Mesenchymal stem cell (in vitro differentiated cells and primary cell): Measurements from ENCODE around the gene RREB1.

ENCODE experiments used
- DNase-seq: peaks from one replicate; pipeline ENCODE4 v3.0.0-alpha.2; 2013
- H2AFZ ChIP-seq: one replicate; pipeline ENCODE4 v1.6.1; 2013; ENCODE audit warnings: low read depth, mild to moderate bottlenecking, control low read depth, inconsistent platforms, low read length, moderate library complexity
- H2AK5ac ChIP-seq: 2 replicates; pipeline ENCODE4 v1.6.1; 2013; ENCODE audit warnings: low read length, moderate library complexity, mild to moderate bottlenecking, inconsistent platforms; ENCODE audit not compliant: severe bottlenecking
- H2BK120ac ChIP-seq: one replicate; pipeline ENCODE4 v1.6.1; 2013; ENCODE audit warnings: low read depth, mild to moderate bottlenecking, inconsistent platforms, low read length, moderate library complexity
- H2BK12ac ChIP-seq, 2 experiments: one replicate each; pipeline ENCODE4 v1.6.1; 2013; ENCODE audit warnings: inconsistent platforms in 2 of 2, low read length in 2 of 2, mild to moderate bottlenecking in 2 of 2, moderate library complexity in 2 of 2, control low read depth in 1 of 2
- H2BK15ac ChIP-seq: one replicate; pipeline ENCODE4 v1.6.1; 2013; ENCODE audit warnings: mild to moderate bottlenecking, low read depth, inconsistent platforms; ENCODE audit not compliant: poor library complexity, severe bottlenecking
- H2BK5ac ChIP-seq: 2 replicates; pipeline ENCODE4 v1.6.1; 2013; ENCODE audit warnings: low read depth, mild to moderate bottlenecking, low read length, control low read depth, inconsistent platforms; ENCODE audit not compliant: poor library complexity, severe bottlenecking
- H3K14ac ChIP-seq, 2 experiments: one replicate each; pipeline ENCODE4 v1.6.1; 2013; ENCODE audit warnings: inconsistent platforms in 2 of 2, low read length in 2 of 2, control low read depth in 1 of 2, mild to moderate bottlenecking in 1 of 2, moderate library complexity in 1 of 2
- H3K18ac ChIP-seq, 2 experiments: one replicate each; pipeline ENCODE4 v1.6.1; 2013; ENCODE audit warnings: inconsistent platforms in 2 of 2, low read length in 2 of 2, control low read depth in 1 of 2, low read depth in 1 of 2, mild to moderate bottlenecking in 1 of 2
- H3K23ac ChIP-seq, 2 experiments: one replicate each; pipeline ENCODE4 v1.6.1; 2013; ENCODE audit warnings: inconsistent platforms in 2 of 2, low read length in 2 of 2, mild to moderate bottlenecking in 2 of 2, moderate library complexity in 2 of 2, control low read depth in 1 of 2
- H3K27ac ChIP-seq: 2 replicates; pipeline ENCODE4 v1.5.1; 2013; ENCODE audit warnings: mild to moderate bottlenecking, moderate library complexity, low read length, control low read depth, inconsistent platforms; ENCODE audit not compliant: poor library complexity, severe bottlenecking
- H3K27me3 ChIP-seq, 2 experiments: 2 replicates each; pipeline versions ENCODE4 v1.6.1 to v1.7.0; 2013; ENCODE audit warnings: low read length in 2 of 2, mild to moderate bottlenecking in 2 of 2, moderate library complexity in 2 of 2, control low read depth in 1 of 2, inconsistent platforms in 1 of 2; ENCODE audit not compliant: control insufficient read depth in 1 of 2, insufficient read depth in 1 of 2
- H3K36me3 ChIP-seq, 2 experiments: 2 replicates each; pipeline versions ENCODE4 v1.6.1 to v1.7.0; 2013; ENCODE audit warnings: low read length in 2 of 2, control low read depth in 1 of 2, inconsistent platforms in 1 of 2, low read depth in 1 of 2, mild to moderate bottlenecking in 1 of 2; ENCODE audit not compliant: insufficient read depth in 2 of 2, control insufficient read depth in 1 of 2
- H3K4ac ChIP-seq, 2 experiments: one replicate each; pipeline ENCODE4 v1.6.1; 2013; ENCODE audit warnings: inconsistent platforms in 2 of 2, low read length in 2 of 2, mild to moderate bottlenecking in 2 of 2, moderate library complexity in 2 of 2, control low read depth in 1 of 2, low read depth in 1 of 2
- H3K4me1 ChIP-seq: 2 replicates; pipeline ENCODE4 v1.6.1; 2013; ENCODE audit warnings: low read depth, low read length, control low read depth; ENCODE audit not compliant: control insufficient read depth, insufficient read depth
- H3K4me2 ChIP-seq: 2 replicates; pipeline ENCODE4 v1.6.1; 2013; ENCODE audit warnings: low read length, mild to moderate bottlenecking, inconsistent platforms; ENCODE audit not compliant: poor library complexity, severe bottlenecking
- H3K4me3 ChIP-seq, 2 experiments: 2 replicates each; pipeline versions ENCODE4 v1.5.1 to v1.7.0; 2013; ENCODE audit warnings: low read length in 2 of 2, mild to moderate bottlenecking in 2 of 2, control low read depth in 1 of 2, low read depth in 1 of 2; ENCODE audit not compliant: insufficient read depth in 1 of 2
- H3K79me1 ChIP-seq: replicated peaks from 2 replicates; pipeline ENCODE4 v1.6.1; 2013; ENCODE audit warnings: mild to moderate bottlenecking, control low read depth, low read length, inconsistent platforms; ENCODE audit not compliant: poor library complexity, severe bottlenecking
- H3K9ac ChIP-seq: 2 replicates; pipeline ENCODE4 v1.7.0; 2013; ENCODE audit warnings: mild to moderate bottlenecking, low read length, moderate library complexity
- H3K9me3 ChIP-seq: 2 replicates; pipeline ENCODE4 v1.7.0; 2013; ENCODE audit warnings: mild to moderate bottlenecking, low read length; ENCODE audit not compliant: control insufficient read depth
- H4K8ac ChIP-seq: one replicate; pipeline ENCODE4 v1.6.1; 2013; ENCODE audit warnings: inconsistent platforms, mild to moderate bottlenecking, low read length, moderate library complexity
- H4K91ac ChIP-seq: one replicate; pipeline ENCODE4 v1.6.1; 2013; ENCODE audit warnings: mild to moderate bottlenecking, low read length, inconsistent platforms
- WGBS: methylation state at CpG from one replicate; pipeline ENCODE4 v1.1.7; 2013; ENCODE audit warnings: mixed read lengths; 5-methylcytosine and 5-hydroxymethylcytosine counted together

Gene RREB1

DNA sequence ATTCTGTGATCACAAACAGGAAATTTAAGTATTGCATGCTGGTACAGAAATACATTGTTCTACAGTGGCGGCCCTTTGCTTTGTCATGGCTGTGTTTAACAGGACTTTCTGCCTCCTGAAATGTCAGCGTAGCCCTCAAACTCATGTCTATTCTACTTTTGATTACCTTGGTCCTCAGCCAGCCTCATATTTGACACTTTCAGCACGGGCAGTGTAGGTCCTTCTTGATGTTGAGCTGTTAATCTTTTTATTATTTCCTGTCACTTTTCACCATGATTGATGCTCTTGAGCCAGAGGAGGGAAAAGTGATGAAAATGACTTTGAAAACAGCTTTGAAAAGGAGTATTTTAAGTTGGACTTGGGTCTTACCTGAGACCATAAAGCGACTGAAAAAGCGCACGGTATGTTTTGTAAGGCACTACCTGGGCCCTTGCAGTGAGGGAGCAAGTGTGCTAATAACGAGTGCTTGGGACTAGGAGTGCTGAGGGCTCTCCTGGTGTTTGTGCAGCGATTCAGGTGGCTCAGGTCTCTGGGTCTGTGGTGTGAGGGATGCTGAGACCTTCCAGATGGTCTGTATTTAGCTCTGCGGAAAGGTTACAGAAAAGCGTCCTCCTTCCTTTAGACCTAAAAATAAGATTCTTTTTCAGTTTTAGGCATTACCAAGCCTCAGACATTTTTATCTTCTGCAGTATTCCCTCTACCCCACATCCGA lies 45.2 kb upstream of the RREB1 start:
- Histone ChIP-seq H2BK120ac (no peak overlapping the region), H4K8ac (no peak overlapping the region), H2BK5ac (no peak overlapping the region), H4K91ac (no peak overlapping the region), H3K27me3 (no peaks in the 10 kb centered on the region), H3K18ac (no peak overlapping the region), H3K36me3 (no peaks in the 10 kb centered on the region), H3K79me1 (no peaks in the 10 kb centered on the region), H2AK5ac (no peak overlapping the region), H2BK15ac (no peak overlapping the region), H3K9ac (no peak overlapping the region), H3K4ac (no peak overlapping the region), H3K27ac (no peak overlapping the region), H3K4me2 (no peak overlapping the region), H2BK12ac (no peak overlapping the region), H3K14ac (no peak overlapping the region), H3K4me1 (peaks cover 3% of the 10 kb centered on the region), H2AFZ (no peak overlapping the region), H3K23ac (no peak overlapping the region), H3K9me3 (no peaks in the 10 kb centered on the region), H3K4me3 (no peak overlapping the region)
- no peak for DNase-seq
- 90% methylated on average over 10 of the region's 11 CpGs for WGBS

DNA sequence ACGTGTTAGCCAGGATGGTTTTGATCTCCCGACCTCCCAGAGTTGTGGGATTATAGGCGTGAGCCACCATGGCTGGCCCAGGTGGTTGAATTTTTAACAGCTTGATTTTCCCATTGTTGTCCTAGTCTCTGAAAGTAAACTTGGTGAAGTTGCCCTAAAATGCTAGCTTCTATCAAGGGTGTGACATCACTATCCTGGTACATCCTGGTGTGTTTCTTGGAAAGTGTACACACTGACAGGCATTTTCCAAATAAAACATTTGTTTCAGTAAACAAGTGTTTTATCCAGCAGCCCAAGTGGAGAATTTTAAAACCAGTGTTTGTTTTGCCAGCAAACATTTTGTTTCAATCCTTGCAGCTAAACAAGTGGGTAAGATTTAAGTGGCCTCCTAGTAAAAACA lies 40.5 kb upstream of the RREB1 start:
- no peak overlapping the region for H3K4me2 ChIP-seq
- no peaks in the 10 kb centered on the region for H3K27me3 ChIP-seq
- no peak overlapping the region for H2AFZ ChIP-seq
- H2AK5ac ChIP-seq: no peak overlapping the region
- no peak overlapping the region for H4K91ac ChIP-seq
- no peak overlapping the region for H3K18ac ChIP-seq
- no peaks in the 10 kb centered on the region for H3K79me1 ChIP-seq
- no peaks in the 10 kb centered on the region for H3K9me3 ChIP-seq
- H2BK120ac ChIP-seq: no peak overlapping the region
- WGBS: 71% methylated on average over 3 of the region's 3 CpGs
- H3K23ac ChIP-seq: no peak overlapping the region
- no peak overlapping the region for H2BK15ac ChIP-seq
- no peak overlapping the region for H2BK12ac ChIP-seq
- H3K4me3 ChIP-seq: no peak overlapping the region
- H3K9ac ChIP-seq: no peak overlapping the region
- H3K27ac ChIP-seq: no peak overlapping the region
- no peak overlapping the region for H2BK5ac ChIP-seq
- no peak overlapping the region for H3K4ac ChIP-seq
- no peaks in the 10 kb centered on the region for H3K36me3 ChIP-seq
- DNase-seq: peak; percentile 34
- H3K14ac ChIP-seq: no peak overlapping the region
- H4K8ac ChIP-seq: no peak overlapping the region
- no peaks in the 10 kb centered on the region for H3K4me1 ChIP-seq

DNA sequence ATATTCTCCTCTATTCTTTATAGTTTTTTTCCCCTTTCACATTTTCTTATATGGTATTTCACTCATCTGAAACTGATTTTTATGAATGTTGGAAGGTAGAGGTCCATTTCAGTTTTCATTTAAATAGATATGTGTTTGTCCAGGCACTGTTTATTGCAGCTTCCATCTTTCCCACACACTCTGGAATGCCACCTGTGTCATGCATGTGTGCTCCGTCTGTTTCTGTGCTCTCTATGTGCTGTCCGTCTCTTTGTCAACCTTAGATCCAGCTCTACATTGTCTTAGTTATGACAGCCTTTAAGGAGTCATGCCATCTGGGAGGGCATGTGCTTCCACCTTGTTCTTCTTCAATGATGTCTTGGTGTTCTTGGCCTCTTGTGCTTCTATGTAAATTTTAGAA lies 36.4 kb upstream of the RREB1 start:
- Histone ChIP-seq H4K91ac (no peak overlapping the region), H3K14ac (no peak overlapping the region), H2BK15ac (no peak overlapping the region), H3K9me3 (no peaks in the 10 kb centered on the region), H3K9ac (no peak overlapping the region), H3K27me3 (no peaks in the 10 kb centered on the region), H3K18ac (no peak overlapping the region), H3K4ac (no peak overlapping the region), H2AK5ac (no peak overlapping the region), H3K4me1 (no peaks in the 10 kb centered on the region), H2BK5ac (no peak overlapping the region), H3K4me3 (no peak overlapping the region), H2BK12ac (no peak overlapping the region), H3K27ac (no peak overlapping the region), H3K23ac (no peak overlapping the region), H3K4me2 (no peak overlapping the region), H2AFZ (no peak overlapping the region), H2BK120ac (no peak overlapping the region), H4K8ac (no peak overlapping the region), H3K79me1 (no peaks in the 10 kb centered on the region), H3K36me3 (no peaks in the 10 kb centered on the region)
- DNase-seq: no peak
- 90% methylated on average over 2 of the region's 2 CpGs for WGBS

DNA sequence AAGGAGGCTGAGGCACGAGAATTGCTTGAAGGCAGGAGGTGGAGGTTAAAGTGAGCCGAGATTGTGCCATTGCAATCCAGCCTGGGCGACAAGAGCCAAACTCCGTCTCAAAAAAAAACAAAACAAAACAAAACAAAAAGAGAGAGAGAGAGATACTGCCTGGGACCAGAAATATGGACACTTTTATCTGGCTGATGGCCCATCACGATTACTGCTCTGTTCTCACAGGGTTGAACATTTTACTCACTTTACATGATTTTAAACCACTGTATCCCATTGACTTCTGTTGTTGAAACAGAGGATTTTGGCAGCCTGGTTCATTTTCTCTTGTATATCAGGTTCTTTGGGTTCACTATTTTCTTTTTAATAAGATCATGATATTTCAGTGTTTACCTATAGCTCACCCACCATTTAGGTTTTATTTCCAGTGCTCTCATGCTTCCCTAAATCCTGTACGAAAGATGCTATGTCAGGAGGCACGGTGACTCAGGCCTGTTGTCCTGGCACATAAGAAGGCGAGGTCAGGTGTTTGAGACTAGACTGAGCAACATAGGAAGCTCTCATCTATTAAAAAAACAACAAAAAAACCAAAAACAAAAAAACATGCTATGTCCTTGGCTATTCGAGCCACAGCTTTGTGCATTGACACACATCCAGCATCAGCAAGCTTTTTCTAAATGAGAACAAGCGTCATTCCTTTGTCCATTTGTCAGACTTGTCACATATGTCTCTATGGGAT lies 34.5 kb upstream of the RREB1 start:
- Histone ChIP-seq H3K4me3 (no peak overlapping the region), H2BK5ac (no peak overlapping the region), H2BK15ac (no peak overlapping the region), H3K4me1 (no peaks in the 10 kb centered on the region), H2AK5ac (no peak overlapping the region), H3K79me1 (no peaks in the 10 kb centered on the region), H2BK120ac (no peak overlapping the region), H3K36me3 (no peaks in the 10 kb centered on the region), H4K8ac (no peak overlapping the region), H3K14ac (no peak overlapping the region), H3K9me3 (no peaks in the 10 kb centered on the region), H3K27me3 (no peaks in the 10 kb centered on the region), H2AFZ (no peak overlapping the region), H3K4me2 (no peak overlapping the region), H3K9ac (no peak overlapping the region), H3K23ac (no peak overlapping the region), H3K4ac (no peak overlapping the region), H4K91ac (no peak overlapping the region), H3K18ac (no peak overlapping the region), H2BK12ac (no peak overlapping the region), H3K27ac (no peak overlapping the region)
- WGBS: 94% methylated on average over 5 of the region's 10 CpGs
- no peak for DNase-seq
